T-helper 1 cell treated with Interleukin-12 subunit alpha and Interleukin-12 subunit beta and Interleukin-4 antibody, amounts not matched to agents 30 μg/mL and 1 μg/mL, for 36 hours (primary cell): Measurements from ENCODE around the gene GASK1B.

Experiments
- H3K27ac Mint-ChIP-seq: one replicate; pipeline ENCODE4 v1.8.0; 2021; ENCODE audit warnings: mild to moderate bottlenecking, mixed read lengths
- H3K27me3 Mint-ChIP-seq: one replicate; pipeline ENCODE4 v1.8.0; 2021; ENCODE audit warnings: low read depth, mixed read lengths
- H3K36me3 Mint-ChIP-seq: one replicate; pipeline ENCODE4 v1.8.0; 2021; ENCODE audit warnings: low read depth, mixed read lengths
- H3K4me1 Mint-ChIP-seq: one replicate; pipeline ENCODE4 v1.8.0; 2021; ENCODE audit warnings: low read depth, mixed read lengths
- H3K4me3 Mint-ChIP-seq: one replicate; pipeline ENCODE4 v1.8.0; 2021; ENCODE audit warnings: mild to moderate bottlenecking, moderate library complexity, mixed read lengths
- H3K9me3 Mint-ChIP-seq: one replicate; pipeline ENCODE4 v1.8.0; 2021; ENCODE audit warnings: mixed read lengths

Gene GASK1B

GRCh38 chr4:158197194-158197776 lies 24.5 kb upstream of the GASK1B start:
- H3K9me3 Mint-ChIP-seq, result no peaks in the 10 kb centered on the region
- no peak overlapping the region for H3K4me3 Mint-ChIP-seq
- H3K4me1 Mint-ChIP-seq, result peaks cover 2% of the 10 kb centered on the region
- no peaks in the 10 kb centered on the region for H3K36me3 Mint-ChIP-seq
- no peak overlapping the region for H3K27ac Mint-ChIP-seq
- peaks cover 12% of the 10 kb centered on the region for H3K27me3 Mint-ChIP-seq

- Mint-ChIP-seq H3K4me3 (no peak overlapping the region), H3K27me3 (peaks cover 8% of the 10 kb centered on the region), H3K36me3 (no peaks in the 10 kb centered on the region), H3K9me3 (no peaks in the 10 kb centered on the region), H3K4me1 (peaks cover 2% of the 10 kb centered on the region), H3K27ac (no peak overlapping the region)
Measured at GRCh38 chr4:158195297-158195696, 22.5 kb upstream of the GASK1B start.

- no peak overlapping the region for H3K4me3 Mint-ChIP-seq
- no peak overlapping the region for H3K27ac Mint-ChIP-seq
- H3K4me1 Mint-ChIP-seq, result peaks cover 2% of the 10 kb centered on the region
- H3K36me3 Mint-ChIP-seq, result no peaks in the 10 kb centered on the region
- no peaks in the 10 kb centered on the region for H3K9me3 Mint-ChIP-seq
- H3K27me3 Mint-ChIP-seq, result peaks cover 8% of the 10 kb centered on the region
Measured at GRCh38 chr4:158193171-158193749, 20.4 kb upstream of the GASK1B start.

- Mint-ChIP-seq H3K4me3 (no peak overlapping the region), H3K4me1 (peaks cover 2% of the 10 kb centered on the region), H3K9me3 (no peaks in the 10 kb centered on the region), H3K27me3 (peaks cover 5% of the 10 kb centered on the region), H3K27ac (no peak overlapping the region), H3K36me3 (no peaks in the 10 kb centered on the region)
Measured at GRCh38 chr4:158192439-158193158, 19.8 kb upstream of the GASK1B start.

GRCh38 chr4:158190718-158191117 lies 17.9 kb upstream of the GASK1B start:
- no peaks in the 10 kb centered on the region for H3K9me3 Mint-ChIP-seq
- peaks cover 2% of the 10 kb centered on the region for H3K4me1 Mint-ChIP-seq
- H3K4me3 Mint-ChIP-seq, result no peak overlapping the region
- no peaks in the 10 kb centered on the region for H3K36me3 Mint-ChIP-seq
- H3K27ac Mint-ChIP-seq, result no peak overlapping the region
- H3K27me3 Mint-ChIP-seq, result no peaks in the 10 kb centered on the region

GRCh38 chr4:158189422-158189821 lies 16.6 kb upstream of the GASK1B start:
- Mint-ChIP-seq H3K9me3 (no peaks in the 10 kb centered on the region), H3K27ac (no peak overlapping the region), H3K4me1 (peaks cover 2% of the 10 kb centered on the region), H3K27me3 (no peaks in the 10 kb centered on the region), H3K4me3 (no peak overlapping the region), H3K36me3 (no peaks in the 10 kb centered on the region)

GRCh38 chr4:158186815-158187214 lies 14.0 kb upstream of the GASK1B start:
- Mint-ChIP-seq H3K36me3 (no peaks in the 10 kb centered on the region), H3K9me3 (no peaks in the 10 kb centered on the region), H3K4me1 (no peaks in the 10 kb centered on the region), H3K27ac (no peak overlapping the region), H3K4me3 (no peak overlapping the region), H3K27me3 (no peaks in the 10 kb centered on the region)

- no peak overlapping the region for H3K27ac Mint-ChIP-seq
- H3K36me3 Mint-ChIP-seq, result no peaks in the 10 kb centered on the region
Measured at GRCh38 chr4:158182736-158183135, 9.9 kb upstream of the GASK1B start.

GRCh38 chr4:158181906-158182305 lies 9.1 kb upstream of the GASK1B start:
- Mint-ChIP-seq H3K36me3 (no peaks in the 10 kb centered on the region), H3K4me3 (no peak overlapping the region), H3K27ac (no peak overlapping the region), H3K9me3 (no peaks in the 10 kb centered on the region), H3K27me3 (no peaks in the 10 kb centered on the region), H3K4me1 (no peaks in the 10 kb centered on the region)

More at GRCh38 chr4:158182736-158183135, 9.9 kb upstream of the GASK1B start:
- H3K4me1 Mint-ChIP-seq, result no peaks in the 10 kb centered on the region
- no peaks in the 10 kb centered on the region for H3K27me3 Mint-ChIP-seq
- H3K9me3 Mint-ChIP-seq, result no peaks in the 10 kb centered on the region
- H3K4me3 Mint-ChIP-seq, result no peak overlapping the region

- H3K9me3 Mint-ChIP-seq, result no peaks in the 10 kb centered on the region
- H3K36me3 Mint-ChIP-seq, result no peaks in the 10 kb centered on the region
- H3K4me3 Mint-ChIP-seq, result no peak overlapping the region
- no peaks in the 10 kb centered on the region for H3K4me1 Mint-ChIP-seq
- no peaks in the 10 kb centered on the region for H3K27me3 Mint-ChIP-seq
- H3K27ac Mint-ChIP-seq, result no peak overlapping the region
Measured at GRCh38 chr4:158179465-158179864, 6.6 kb upstream of the GASK1B start.

GRCh38 chr4:158176776-158177175 lies 4.0 kb upstream of the GASK1B start:
- Mint-ChIP-seq H3K4me3 (no peak overlapping the region), H3K27ac (no peak overlapping the region), H3K4me1 (no peaks in the 10 kb centered on the region), H3K9me3 (no peaks in the 10 kb centered on the region), H3K36me3 (no peaks in the 10 kb centered on the region), H3K27me3 (peaks cover 12% of the 10 kb centered on the region)

GRCh38 chr4:158176108-158176507 lies 3.3 kb upstream of the GASK1B start:
- Mint-ChIP-seq H3K27me3 (peaks cover 16% of the 10 kb centered on the region), H3K36me3 (no peaks in the 10 kb centered on the region), H3K4me3 (no peak overlapping the region), H3K27ac (no peak overlapping the region), H3K4me1 (no peaks in the 10 kb centered on the region), H3K9me3 (no peaks in the 10 kb centered on the region)

GRCh38 chr4:158170691-158171561 lies 1.9 kb downstream of the GASK1B start:
- Mint-ChIP-seq H3K27ac (no peak overlapping the region), H3K4me3 (no peak overlapping the region), H3K9me3 (no peaks in the 10 kb centered on the region), H3K27me3 (peaks cover 39% of the 10 kb centered on the region), H3K36me3 (no peaks in the 10 kb centered on the region), H3K4me1 (peaks cover 2% of the 10 kb centered on the region)

- Mint-ChIP-seq H3K36me3 (no peaks in the 10 kb centered on the region), H3K9me3 (no peaks in the 10 kb centered on the region), H3K4me1 (peaks cover 2% of the 10 kb centered on the region), H3K27ac (no peak overlapping the region), H3K4me3 (no peak overlapping the region), H3K27me3 (peaks cover 40% of the 10 kb centered on the region)
Measured at GRCh38 chr4:158169931-158170690, 2.7 kb downstream of the GASK1B start.
